GM10248 (cell line): Measurements from ENCODE around the gene PDRG1.

Source experiments
- CTCF ChIA-PET: fragments of 300-600 bp; sonication (Branson Sonifier 250); formaldehyde crosslinking; extraction: SDS; loops from one replicate; lab custom pipeline; 2021; ENCODE audit warnings: antibody characterized with exemption; lab: Yijun Ruan, JAX
- POLR2A ChIA-PET: fragments of 350-650 bp; sonication (Branson Sonifier 250); formaldehyde crosslinking; extraction: SDS; loops from one replicate; lab custom pipeline; 2020; ENCODE audit warnings: antibody characterized with exemption; lab: Yijun Ruan, JAX
- DNase-seq: peaks from one replicate; pipeline ENCODE4 v3.0.0; 2012; ENCODE audit errors: extremely low spot score
- CTCF ChIP-seq: IDR thresholded peaks from 2 replicates; pipeline ENCODE4 v1.5.1; 2012; ENCODE audit warnings: mild to moderate bottlenecking, low read depth; ENCODE audit errors: extremely low read depth, missing control alignments, control extremely low read depth

PDRG1 gene

GRCh38 chr20:31945785-31946184 lies 6.1 kb downstream of the PDRG1 start:
- TF ChIP-seq CTCF = no peak
- POLR2A ChIA-PET = no interaction called here
- DNase-seq = no peak
- CTCF ChIA-PET = interaction anchor here (1.1 kb wide), 2 partner anchors 26 to 99 kb away, joined by 3 read pairs; no protein-coding TSS in a partner anchor

- ChIA-PET CTCF (no interaction called here), POLR2A (no interaction called here)
- DNase-seq = no peak
- TF ChIP-seq CTCF = no peak
These were observed 6.5 kb downstream of the PDRG1 start for GRCh38 chr20:31945319-31945718.

- DNase-seq = no peak
- no peak for TF ChIP-seq CTCF
- ChIA-PET CTCF (interaction anchor here (1.0 to 5.5 kb wide), 6 partner anchors 9 to 97 kb away, joined by 3 to 26 read pairs (median 5); partner anchors contain the start of gene PDRG1), POLR2A (interaction anchor here (0.5 kb wide), 1 partner anchor 1903 kb away, joined by 3 read pairs; no protein-coding TSS in a partner anchor)
These were observed 8.8 kb downstream of the PDRG1 start for GRCh38 chr20:31943052-31943471.

- CTCF ChIA-PET = interaction anchor here (5.5 kb wide), 1 partner anchor 13 kb away, joined by 26 read pairs; the partner anchor contains the start of gene PDRG1
- TF ChIP-seq CTCF = no peak
- POLR2A ChIA-PET = no interaction called here
- DNase-seq = no peak
These were observed 12.2 kb downstream of the PDRG1 start for GRCh38 chr20:31939661-31940060.

GRCh38 chr20:31937820-31938219 lies 14.0 kb downstream of the PDRG1 start:
- no peak for TF ChIP-seq CTCF
- ChIA-PET CTCF (interaction anchor here (0.7 to 2.5 kb wide), 7 partner anchors 9 to 87 kb away, joined by 3 to 8 read pairs (median 4); partner anchors contain the start of gene PDRG1), POLR2A (no interaction called here)
- DNase-seq = no peak

- CTCF ChIA-PET = interaction anchor here (0.8 to 2.5 kb wide), 4 partner anchors 12 to 83 kb away, joined by 3 to 8 read pairs (median 6); partner anchors contain the start of gene PDRG1
- no peak for TF ChIP-seq CTCF
- no peak for DNase-seq
- POLR2A ChIA-PET = no interaction called here
These were observed 15.4 kb downstream of the PDRG1 start for GRCh38 chr20:31936420-31936819.
